ENCODE measurements around the gene GBGT1. TPM values are rescaled to one million over a fixed set of nuclear protein-coding genes. Genes with fewer than 3 reads are reported as not detected.
A peak's percentile ranks its signal among the peaks of the same experiment; 100 is the strongest.

The GBGT1 gene
- total RNA-seq, 1 experiment from 2014 or later: 16.5 TPM

DNA sequence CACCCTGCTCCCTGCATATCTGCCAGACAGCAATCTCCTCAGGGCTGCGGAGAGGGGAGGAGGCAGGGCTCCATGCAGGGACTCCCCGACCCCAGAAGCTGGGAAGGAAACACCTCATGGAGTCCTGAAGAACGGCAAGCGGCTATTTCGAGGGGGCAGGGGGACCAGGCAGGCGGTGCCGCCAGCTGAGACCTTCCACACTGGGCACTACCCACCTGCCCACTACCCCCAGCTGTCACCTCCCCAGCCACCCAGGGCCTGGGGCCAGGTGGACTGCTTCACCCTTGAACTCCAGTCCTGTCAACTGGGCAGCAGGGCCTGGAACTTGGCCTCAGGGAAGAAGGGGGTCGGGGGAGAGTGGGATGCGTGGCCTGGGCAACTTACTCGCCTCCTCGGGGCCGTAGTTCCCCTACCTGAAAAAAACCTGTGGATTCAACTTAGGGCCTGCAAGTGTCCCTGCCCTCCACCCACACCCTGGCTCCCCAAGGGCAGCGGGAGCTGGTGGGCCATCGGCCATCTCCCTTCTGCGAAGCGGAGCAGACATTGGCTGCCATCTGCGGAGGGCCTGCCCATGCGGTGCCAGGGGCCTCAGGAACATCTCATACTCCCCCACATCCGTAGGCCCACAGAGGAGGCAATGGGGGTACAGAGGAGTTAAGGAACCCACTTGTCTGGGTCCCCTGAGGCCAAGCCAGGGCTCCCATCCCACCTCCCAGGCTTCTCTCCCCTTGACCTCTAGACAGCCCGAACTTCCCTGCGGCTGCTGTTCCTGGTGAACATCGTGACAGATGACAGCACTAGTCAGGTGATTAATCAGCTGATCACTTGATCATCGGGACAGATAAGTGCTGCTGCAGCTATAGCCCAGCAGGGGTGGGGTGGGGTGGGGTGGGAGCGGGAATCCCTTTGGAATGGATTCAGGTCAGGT, 24.2 kb downstream of the GBGT1 start (continued):
- TF ChIP-seq, protein P1, sequence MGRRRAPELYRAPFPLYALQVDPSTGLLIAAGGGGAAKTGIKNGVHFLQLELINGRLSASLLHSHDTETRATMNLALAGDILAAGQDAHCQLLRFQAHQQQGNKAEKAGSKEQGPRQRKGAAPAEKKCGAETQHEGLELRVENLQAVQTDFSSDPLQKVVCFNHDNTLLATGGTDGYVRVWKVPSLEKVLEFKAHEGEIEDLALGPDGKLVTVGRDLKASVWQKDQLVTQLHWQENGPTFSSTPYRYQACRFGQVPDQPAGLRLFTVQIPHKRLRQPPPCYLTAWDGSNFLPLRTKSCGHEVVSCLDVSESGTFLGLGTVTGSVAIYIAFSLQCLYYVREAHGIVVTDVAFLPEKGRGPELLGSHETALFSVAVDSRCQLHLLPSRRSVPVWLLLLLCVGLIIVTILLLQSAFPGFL (CRISPR knock-in tag; IDR thresholded peaks at IDR 0.05; ENCODE audit: borderline replicate concordance): no peak
- no peak for TF ChIP-seq GTF2I (CRISPR knock-in tag; conservative IDR thresholded peaks at IDR 0.05)

DNA sequence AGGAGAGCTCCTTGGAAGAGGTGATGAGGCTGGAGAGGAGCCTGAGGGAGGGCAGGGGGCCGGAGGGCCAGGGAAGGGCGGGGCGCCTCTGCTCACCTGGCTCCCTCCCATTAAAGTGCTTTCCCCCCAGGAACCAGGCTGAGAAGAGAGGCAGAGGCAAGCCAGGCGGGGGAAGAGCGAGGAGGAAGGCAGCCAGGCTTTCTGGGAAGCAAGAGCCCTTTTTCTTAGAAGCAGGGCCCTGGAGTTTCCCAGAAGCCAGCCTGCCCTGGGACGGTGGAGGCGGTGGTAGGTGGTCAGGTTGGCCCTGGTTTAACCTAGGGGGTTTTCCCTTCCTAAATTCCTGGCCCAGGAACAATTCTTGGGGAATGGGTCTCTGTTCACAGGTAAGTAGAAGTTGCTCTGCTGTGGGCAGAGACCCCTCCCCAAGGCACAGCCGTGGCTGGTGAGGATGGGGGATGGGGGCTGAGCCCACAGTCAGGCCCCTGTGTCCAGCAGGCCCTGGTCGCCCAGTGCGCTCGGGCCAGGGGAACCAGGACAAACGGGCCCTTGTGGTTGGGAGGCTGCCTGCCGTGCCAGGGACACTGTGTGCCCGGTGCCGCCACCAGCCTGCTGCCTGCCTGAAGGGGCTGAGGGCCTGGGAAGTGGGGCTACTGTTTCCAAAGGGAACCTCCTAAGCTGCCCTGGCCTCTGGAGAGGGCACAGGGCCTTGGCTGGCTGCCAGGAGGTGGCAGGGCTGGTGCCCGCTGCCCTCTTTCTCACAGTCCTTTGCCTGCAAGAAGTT, 26.1 kb downstream of the GBGT1 start:
- Mint-ChIP-seq H3K27me3 (ENCODE audit: low read depth) (no peaks in the 10 kb centered on the region), H3K4me3 (no peak overlapping the region), H3K4me1 (peaks cover 7% of the 10 kb centered on the region; the same call in 1 of the 2 replicates), H3K36me3 (no peaks in the 10 kb centered on the region), H3K27ac (0 out of 2 replicates have a peak overlapping the region, but pooled peaks have one; percentile 27), H3K9me3 (no peaks in the 10 kb centered on the region)
- no peak for ATAC-seq
- ChIA-PET CTCF (interaction anchor here (0.8 to 1.8 kb wide), 5 partner anchors 10 to 115 kb away, joined by 3 to 9 read pairs (median 3); no protein-coding TSS in a partner anchor), POLR2A (interaction anchor here (1.1 kb wide), 1 partner anchor 107 kb away, joined by 3 read pairs; the partner anchor contains the start of gene GTF3C5)
- DNase-seq (ENCODE audit: low spot score): no peak
- no peak for TF ChIP-seq CREM (CRISPR knock-in tag; IDR thresholded peaks at IDR 0.05)
- TF ChIP-seq NR2C2 (CRISPR knock-in tag; IDR thresholded peaks at IDR 0.05): no peak
- no peak for TF ChIP-seq ELF4 (CRISPR knock-in tag; IDR thresholded peaks at IDR 0.05; ENCODE audit: low read depth)
- no peak for TF ChIP-seq ZBTB21 (CRISPR knock-in tag; IDR thresholded peaks at IDR 0.05; ENCODE audit: borderline replicate concordance)
- no peak for TF ChIP-seq GABPB1 (CRISPR knock-in tag; IDR thresholded peaks at IDR 0.05)
- no peak for TF ChIP-seq GTF2I (CRISPR knock-in tag; conservative IDR thresholded peaks at IDR 0.05)
- no peak for TF ChIP-seq RELA (CRISPR knock-in tag; IDR thresholded peaks at IDR 0.05; ENCODE audit: borderline replicate concordance)
- TF ChIP-seq ZNF396 (CRISPR knock-in tag; IDR thresholded peaks at IDR 0.05; ENCODE audit: borderline replicate concordance): no peak
- TF ChIP-seq, protein P2, sequence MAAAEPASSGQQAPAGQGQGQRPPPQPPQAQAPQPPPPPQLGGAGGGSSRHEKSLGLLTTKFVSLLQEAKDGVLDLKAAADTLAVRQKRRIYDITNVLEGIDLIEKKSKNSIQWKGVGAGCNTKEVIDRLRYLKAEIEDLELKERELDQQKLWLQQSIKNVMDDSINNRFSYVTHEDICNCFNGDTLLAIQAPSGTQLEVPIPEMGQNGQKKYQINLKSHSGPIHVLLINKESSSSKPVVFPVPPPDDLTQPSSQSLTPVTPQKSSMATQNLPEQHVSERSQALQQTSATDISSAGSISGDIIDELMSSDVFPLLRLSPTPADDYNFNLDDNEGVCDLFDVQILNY (CRISPR knock-in tag; IDR thresholded peaks at IDR 0.05): no peak
- TF ChIP-seq, protein P3, sequence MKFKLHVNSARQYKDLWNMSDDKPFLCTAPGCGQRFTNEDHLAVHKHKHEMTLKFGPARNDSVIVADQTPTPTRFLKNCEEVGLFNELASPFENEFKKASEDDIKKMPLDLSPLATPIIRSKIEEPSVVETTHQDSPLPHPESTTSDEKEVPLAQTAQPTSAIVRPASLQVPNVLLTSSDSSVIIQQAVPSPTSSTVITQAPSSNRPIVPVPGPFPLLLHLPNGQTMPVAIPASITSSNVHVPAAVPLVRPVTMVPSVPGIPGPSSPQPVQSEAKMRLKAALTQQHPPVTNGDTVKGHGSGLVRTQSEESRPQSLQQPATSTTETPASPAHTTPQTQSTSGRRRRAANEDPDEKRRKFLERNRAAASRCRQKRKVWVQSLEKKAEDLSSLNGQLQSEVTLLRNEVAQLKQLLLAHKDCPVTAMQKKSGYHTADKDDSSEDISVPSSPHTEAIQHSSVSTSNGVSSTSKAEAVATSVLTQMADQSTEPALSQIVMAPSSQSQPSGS (CRISPR knock-in tag; IDR thresholded peaks at IDR 0.05; ENCODE audit: borderline replicate concordance, low read depth): no peak
- TF ChIP-seq, protein P4, sequence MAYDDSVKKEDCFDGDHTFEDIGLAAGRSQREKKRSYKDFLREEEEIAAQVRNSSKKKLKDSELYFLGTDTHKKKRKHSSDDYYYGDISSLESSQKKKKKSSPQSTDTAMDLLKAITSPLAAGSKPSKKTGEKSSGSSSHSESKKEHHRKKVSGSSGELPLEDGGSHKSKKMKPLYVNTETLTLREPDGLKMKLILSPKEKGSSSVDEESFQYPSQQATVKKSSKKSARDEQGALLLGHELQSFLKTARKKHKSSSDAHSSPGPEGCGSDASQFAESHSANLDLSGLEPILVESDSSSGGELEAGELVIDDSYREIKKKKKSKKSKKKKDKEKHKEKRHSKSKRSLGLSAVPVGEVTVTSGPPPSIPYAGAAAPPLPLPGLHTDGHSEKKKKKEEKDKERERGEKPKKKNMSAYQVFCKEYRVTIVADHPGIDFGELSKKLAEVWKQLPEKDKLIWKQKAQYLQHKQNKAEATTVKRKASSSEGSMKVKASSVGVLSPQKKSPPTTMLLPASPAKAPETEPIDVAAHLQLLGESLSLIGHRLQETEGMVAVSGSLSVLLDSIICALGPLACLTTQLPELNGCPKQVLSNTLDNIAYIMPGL (CRISPR knock-in tag; IDR thresholded peaks at IDR 0.05): no peak
- TF ChIP-seq OVOL2 (CRISPR knock-in tag; IDR thresholded peaks at IDR 0.05; ENCODE audit: borderline replicate concordance): no peak
- TF ChIP-seq, protein P5, sequence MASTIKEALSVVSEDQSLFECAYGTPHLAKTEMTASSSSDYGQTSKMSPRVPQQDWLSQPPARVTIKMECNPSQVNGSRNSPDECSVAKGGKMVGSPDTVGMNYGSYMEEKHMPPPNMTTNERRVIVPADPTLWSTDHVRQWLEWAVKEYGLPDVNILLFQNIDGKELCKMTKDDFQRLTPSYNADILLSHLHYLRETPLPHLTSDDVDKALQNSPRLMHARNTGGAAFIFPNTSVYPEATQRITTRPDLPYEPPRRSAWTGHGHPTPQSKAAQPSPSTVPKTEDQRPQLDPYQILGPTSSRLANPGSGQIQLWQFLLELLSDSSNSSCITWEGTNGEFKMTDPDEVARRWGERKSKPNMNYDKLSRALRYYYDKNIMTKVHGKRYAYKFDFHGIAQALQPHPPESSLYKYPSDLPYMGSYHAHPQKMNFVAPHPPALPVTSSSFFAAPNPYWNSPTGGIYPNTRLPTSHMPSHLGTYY (CRISPR knock-in tag; IDR thresholded peaks at IDR 0.05): no peak

Data from WTC11 (cell line).